ENCODE measurements around the gene PTPRN2.
"Not testable (repeated sequence)": the region's sequence is repeated elsewhere in the genome, so short reads cannot be mapped to it uniquely, and the experiment has no call there.

The PTPRN2 gene

DNA sequence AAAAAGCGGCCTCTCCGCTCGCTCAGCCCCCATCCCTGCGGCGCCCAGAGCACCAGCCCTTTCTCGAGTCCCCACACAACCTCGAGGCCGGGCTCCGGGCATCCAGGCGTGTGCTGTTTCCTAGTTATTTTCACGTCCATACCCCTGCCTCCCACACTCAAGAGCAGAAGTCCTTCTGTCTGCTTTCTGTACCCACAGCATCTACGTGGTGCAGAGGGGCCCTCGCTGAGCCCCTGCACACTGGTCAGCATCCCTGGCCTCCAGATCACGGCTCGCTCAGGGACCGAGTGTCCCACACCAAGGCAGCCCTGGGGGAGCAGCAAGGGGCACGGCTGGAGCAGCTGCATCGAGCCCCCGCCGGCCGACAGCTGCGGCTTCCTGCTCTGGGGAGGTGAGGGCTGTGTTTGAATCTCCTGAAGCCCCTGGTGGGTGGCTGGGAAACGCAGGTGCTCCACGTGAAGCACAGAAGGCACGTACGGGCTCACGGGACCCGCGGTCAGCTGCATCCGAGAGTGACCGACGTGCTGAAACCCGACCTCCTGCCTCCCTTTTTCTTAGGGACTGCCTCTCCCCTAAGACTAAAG, 917.8 kb downstream of the PTPRN2 start:
- DNase-seq, result no peak

DNA sequence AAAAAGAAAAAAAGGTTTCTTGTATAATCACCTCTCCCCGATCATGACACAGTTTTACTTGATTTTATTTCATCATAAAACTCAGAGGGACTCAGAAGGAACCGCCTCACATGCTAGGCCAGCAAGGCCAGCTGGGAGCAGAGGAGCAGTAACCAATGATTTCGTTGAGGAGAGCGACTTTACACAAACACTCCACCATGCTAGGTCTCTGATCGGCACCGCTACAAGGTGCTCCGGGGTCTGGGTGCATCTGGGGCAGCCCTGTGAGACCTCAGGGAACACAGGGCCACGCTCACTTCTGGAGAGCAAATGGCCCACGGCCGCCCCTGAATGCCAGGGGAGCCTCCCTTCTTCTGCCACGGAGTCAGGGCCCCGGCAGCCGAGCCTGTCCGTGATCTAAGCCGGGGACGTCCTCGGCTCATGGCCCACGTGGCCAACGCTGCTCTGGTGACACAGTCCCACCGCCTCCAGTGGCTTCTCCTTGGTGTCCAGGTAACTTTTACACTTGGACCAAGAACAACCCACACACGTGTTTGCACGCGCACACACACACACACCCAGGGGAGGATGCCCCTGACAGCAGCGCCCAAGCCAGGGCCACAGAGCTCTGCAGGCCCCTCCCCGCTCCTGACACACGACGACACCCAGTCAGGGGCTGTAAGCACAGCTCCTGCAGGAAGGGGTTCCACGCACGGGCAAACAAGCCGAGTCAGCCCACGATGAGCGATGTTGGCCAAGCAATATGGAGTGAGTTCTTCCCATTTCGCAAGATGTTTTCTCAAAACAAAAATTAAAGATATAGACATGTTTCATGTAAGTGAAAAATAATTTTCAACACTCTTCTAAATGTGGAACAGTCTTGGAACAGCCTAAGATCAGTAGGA, 918.5 kb downstream of the PTPRN2 start:
- DNase-seq, result no peak

GRCh38 chr7:157668221-157668883, 919.3 kb downstream of the PTPRN2 start:
- DNase-seq, result no peak

DNA sequence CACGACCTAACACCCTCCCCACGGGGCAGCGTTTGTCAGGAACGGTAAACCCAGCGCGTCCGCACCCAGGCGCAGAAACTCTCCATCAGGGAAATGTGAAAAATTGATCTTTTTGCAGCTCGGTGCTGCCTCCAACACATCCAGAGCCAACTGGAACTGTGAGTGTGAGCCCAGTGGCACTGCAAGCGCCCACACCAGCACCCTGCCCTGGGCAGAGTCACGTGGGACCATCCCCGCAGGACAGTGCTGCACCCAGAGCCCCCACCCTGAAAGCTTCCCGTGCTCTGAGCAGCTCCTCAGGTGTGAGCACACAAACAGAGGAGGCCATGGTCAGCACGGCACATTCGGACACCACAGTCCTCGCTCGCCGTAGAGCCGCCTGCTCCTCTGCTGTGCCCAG, 919.9 kb downstream of the PTPRN2 start:
- DNase-seq, result no peak

DNA sequence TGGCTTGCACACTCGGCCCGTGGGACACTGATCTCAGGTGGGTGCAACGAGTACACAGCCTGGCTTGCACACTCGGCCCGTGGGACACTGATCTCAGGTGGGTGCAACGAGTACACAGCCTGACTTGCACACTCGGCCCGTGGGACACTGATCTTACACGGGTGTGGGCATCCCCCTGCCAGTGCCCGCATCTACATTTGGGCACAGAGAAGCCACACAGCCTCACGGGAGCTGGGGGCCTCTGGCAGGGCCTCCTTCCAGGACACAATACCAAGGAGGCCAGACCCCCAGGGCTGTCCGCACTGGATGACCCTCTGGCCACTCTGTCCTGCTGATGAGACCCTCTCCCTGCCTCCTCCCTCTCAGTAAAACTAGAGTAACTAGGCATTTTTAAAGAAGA, 920.4 kb downstream of the PTPRN2 start:
- DNase-seq, result no peak

- no peak for DNase-seq
Measured at GRCh38 chr7:157666530-157667040, 921.0 kb downstream of the PTPRN2 start.

DNA sequence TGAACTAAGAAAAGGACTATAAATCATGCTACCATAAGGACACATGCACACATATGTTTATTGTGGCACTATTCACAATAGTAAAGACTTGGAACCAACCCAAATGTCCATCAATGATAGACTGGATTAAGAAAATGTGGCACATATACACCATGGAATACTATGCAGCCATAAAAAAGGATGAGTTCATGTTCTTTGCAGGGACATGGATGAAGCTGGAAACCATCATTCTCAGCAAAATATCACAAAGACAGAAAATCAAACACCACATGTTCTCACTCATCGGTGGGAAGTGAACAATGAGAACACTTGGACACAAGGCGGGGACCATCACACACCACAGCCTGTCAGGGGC, 922.0 kb downstream of the PTPRN2 start:
- not testable (repeated sequence) for DNase-seq

GRCh38 chr7:157664871-157665633, 922.6 kb downstream of the PTPRN2 start:
- no peak for DNase-seq

GRCh38 chr7:157664034-157664433, 923.6 kb downstream of the PTPRN2 start:
- DNase-seq, result no peak

GRCh38 chr7:157662981-157663716, 924.5 kb downstream of the PTPRN2 start:
- no peak for DNase-seq

- no peak for DNase-seq
Measured at GRCh38 chr7:157662110-157662791, 925.4 kb downstream of the PTPRN2 start.

GRCh38 chr7:157661611-157661975, 926.0 kb downstream of the PTPRN2 start:
- no peak for DNase-seq

GRCh38 chr7:157660971-157661610, 926.5 kb downstream of the PTPRN2 start:
- no peak for DNase-seq

- no peak for DNase-seq
Measured at GRCh38 chr7:157658851-157659412, 928.7 kb downstream of the PTPRN2 start.

GRCh38 chr7:157657741-157658740, 929.6 kb downstream of the PTPRN2 start:
- DNase-seq, result no peak

- DNase-seq, result no peak
Measured at GRCh38 chr7:157656195-157656769, 931.3 kb downstream of the PTPRN2 start.

GRCh38 chr7:157654350-157654749, 933.3 kb downstream of the PTPRN2 start:
- no peak for DNase-seq

DNA sequence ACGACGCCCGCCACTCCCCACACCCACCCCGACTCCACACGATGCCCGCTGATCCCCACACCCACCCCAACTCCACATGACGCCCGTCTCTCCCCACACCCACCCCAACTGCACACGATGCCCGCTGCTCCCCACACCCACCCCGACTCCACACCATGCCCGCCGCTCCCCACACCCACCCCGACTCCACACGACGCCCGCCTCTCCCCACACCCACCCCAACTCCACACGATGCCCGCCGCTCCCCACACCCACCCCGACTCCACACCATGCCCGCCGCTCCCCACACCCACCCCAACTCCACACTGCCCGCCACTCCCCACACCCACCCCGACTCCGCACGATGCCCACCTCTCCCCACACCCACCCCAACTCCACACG, 933.8 kb downstream of the PTPRN2 start:
- no peak for DNase-seq
